Panc1 (cell line): Measurements from ENCODE around the gene ZFP3.

Experiments
- POLR2AphosphoS5 ChIP-seq: IDR thresholded peaks from 2 replicates; pipeline ENCODE4 v1.6.1; 2012; ENCODE audit warnings: mild to moderate bottlenecking, low read depth, low read length, moderate library complexity
- SIN3A ChIP-seq: IDR thresholded peaks from 2 replicates; pipeline ENCODE4 v1.6.1; 2012; ENCODE audit warnings: low read depth, mild to moderate bottlenecking, low read length, moderate library complexity, borderline replicate concordance; ENCODE audit not compliant: insufficient read depth
- TCF7L2 ChIP-seq: IDR thresholded peaks from 2 replicates; pipeline ENCODE4 v1.6.1; 2011; ENCODE audit warnings: mild to moderate bottlenecking, low read depth, low read length, inconsistent platforms
- TF ChIP-seq, protein P1 (sequence below): fragments of 450-650 bp; IDR thresholded peaks from 2 replicates; pipeline ENCODE4 v1.5.1; 2017; ENCODE audit warnings: mild to moderate bottlenecking
- TF ChIP-seq, protein P2 (sequence below), 2 experiments: IDR thresholded peaks; 2 replicates each; pipeline ENCODE4 v1.6.1; 2011 to 2012; ENCODE audit warnings: low read depth in 2 of 2, control low read depth in 1 of 2, low read length in 1 of 2, mild to moderate bottlenecking in 1 of 2, moderate library complexity in 1 of 2; ENCODE audit not compliant: insufficient read depth in 1 of 2

DNA sequence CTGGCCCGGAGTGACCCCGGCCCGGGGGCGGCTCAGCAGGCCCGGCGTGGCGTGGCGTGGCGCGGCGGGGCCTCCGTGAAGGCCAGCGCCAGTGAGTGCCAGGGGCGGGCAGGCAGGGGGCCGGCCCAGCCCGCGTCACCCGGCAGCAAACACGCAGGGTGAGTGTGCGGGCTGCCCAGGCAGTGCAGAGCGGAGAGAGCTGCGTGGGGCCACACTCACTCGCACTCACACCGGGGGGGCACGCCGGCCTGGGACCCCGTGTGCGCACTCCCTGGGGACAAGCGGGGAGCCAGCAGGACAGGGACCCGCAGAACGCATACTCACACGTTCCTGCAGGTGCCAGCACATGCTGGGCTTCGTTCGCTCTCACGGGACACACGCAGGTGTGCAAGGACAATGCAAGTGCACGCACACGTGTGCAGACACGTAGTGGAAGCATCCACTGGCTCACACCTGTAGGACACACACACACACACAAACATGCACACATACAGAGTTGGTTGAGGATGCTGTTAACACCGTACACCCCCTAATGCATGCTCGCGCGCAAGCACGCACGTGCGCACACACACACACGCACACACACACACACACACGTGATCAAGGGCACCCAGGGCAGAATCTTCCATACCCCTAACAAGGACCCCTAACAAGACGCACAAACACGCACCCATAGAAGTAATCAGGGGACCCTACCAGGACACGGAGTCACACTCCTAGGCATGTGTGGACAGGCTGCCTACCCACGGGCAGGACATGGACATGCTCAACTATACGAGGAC, 45.3 kb downstream of the ZFP3 start:
- TF ChIP-seq, protein P1, sequence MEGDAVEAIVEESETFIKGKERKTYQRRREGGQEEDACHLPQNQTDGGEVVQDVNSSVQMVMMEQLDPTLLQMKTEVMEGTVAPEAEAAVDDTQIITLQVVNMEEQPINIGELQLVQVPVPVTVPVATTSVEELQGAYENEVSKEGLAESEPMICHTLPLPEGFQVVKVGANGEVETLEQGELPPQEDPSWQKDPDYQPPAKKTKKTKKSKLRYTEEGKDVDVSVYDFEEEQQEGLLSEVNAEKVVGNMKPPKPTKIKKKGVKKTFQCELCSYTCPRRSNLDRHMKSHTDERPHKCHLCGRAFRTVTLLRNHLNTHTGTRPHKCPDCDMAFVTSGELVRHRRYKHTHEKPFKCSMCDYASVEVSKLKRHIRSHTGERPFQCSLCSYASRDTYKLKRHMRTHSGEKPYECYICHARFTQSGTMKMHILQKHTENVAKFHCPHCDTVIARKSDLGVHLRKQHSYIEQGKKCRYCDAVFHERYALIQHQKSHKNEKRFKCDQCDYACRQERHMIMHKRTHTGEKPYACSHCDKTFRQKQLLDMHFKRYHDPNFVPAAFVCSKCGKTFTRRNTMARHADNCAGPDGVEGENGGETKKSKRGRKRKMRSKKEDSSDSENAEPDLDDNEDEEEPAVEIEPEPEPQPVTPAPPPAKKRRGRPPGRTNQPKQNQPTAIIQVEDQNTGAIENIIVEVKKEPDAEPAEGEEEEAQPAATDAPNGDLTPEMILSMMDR = no peak; the same call in 1 of the 2 replicates
- no peak for TF ChIP-seq POLR2AphosphoS5
- TF ChIP-seq, protein P2, sequence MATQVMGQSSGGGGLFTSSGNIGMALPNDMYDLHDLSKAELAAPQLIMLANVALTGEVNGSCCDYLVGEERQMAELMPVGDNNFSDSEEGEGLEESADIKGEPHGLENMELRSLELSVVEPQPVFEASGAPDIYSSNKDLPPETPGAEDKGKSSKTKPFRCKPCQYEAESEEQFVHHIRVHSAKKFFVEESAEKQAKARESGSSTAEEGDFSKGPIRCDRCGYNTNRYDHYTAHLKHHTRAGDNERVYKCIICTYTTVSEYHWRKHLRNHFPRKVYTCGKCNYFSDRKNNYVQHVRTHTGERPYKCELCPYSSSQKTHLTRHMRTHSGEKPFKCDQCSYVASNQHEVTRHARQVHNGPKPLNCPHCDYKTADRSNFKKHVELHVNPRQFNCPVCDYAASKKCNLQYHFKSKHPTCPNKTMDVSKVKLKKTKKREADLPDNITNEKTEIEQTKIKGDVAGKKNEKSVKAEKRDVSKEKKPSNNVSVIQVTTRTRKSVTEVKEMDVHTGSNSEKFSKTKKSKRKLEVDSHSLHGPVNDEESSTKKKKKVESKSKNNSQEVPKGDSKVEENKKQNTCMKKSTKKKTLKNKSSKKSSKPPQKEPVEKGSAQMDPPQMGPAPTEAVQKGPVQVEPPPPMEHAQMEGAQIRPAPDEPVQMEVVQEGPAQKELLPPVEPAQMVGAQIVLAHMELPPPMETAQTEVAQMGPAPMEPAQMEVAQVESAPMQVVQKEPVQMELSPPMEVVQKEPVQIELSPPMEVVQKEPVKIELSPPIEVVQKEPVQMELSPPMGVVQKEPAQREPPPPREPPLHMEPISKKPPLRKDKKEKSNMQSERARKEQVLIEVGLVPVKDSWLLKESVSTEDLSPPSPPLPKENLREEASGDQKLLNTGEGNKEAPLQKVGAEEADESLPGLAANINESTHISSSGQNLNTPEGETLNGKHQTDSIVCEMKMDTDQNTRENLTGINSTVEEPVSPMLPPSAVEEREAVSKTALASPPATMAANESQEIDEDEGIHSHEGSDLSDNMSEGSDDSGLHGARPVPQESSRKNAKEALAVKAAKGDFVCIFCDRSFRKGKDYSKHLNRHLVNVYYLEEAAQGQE (IDR thresholded peaks at IDR 0.05; ENCODE audit: insufficient read depth in 1 of 2, low read depth in 2 of 2, low read length in 1 of 2) = no peak
- no peak for TF ChIP-seq TCF7L2
- TF ChIP-seq SIN3A = no peak
